ENCODE results near the gene TBX15. TPM values are rescaled to one million over a fixed set of nuclear protein-coding genes. Genes with fewer than 3 reads are reported as not detected.

Gene TBX15
- total and polyA plus RNA-seq, 2 experiments from 2014 or later: 38.7 to 41.7 TPM

DNA sequence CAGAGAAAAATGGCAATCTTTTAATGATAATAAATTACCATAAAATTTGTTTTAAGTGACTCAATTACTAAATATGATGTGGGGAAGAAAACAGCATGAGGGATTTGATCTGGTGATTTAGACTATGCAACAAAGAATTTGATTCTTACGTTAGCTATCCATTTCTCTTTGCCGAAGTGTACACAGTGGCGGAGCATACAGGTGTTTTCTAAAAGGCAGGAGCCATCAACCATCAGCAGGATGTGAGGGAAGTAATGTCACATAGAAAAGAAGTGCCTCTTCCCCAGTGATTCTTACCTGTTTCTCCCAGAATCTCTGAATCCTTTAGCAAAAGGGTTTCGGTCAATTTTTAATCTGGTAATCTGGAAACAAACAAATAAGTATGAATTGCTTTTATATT, 74.3 kb downstream of the TBX15 start:
- WGBS, 2 experiments (ENCODE audit: low coverage in 1 of 2, low lambda C conversion rate in 2 of 2, missing lambda C conversion rate in 2 of 2): 88 to 91% methylated on average over 4 of the region's 4 CpGs
- in situ Hi-C loops (cut with MboI): no loop called here
- Histone ChIP-seq H3F3A (ENCODE audit: insufficient read depth) (no peaks in the 10 kb centered on the region), H3K4me1 (ENCODE audit: insufficient read depth) (no peaks in the 10 kb centered on the region), H3K27me3 (replicated peaks; ENCODE audit: insufficient read depth) (no peaks in the 10 kb centered on the region), H3K9me3 (ENCODE audit: low read depth) (no peaks in the 10 kb centered on the region), H3K4me2 (ENCODE audit: unreplicated experiment) (no peak overlapping the region), H3K4me3 (no peak overlapping the region), H3K36me3 (ENCODE audit: low read depth) (peaks cover 85% of the 10 kb centered on the region), H4K20me1 (ENCODE audit: insufficient read depth) (no peaks in the 10 kb centered on the region), H2AFZ (no peak overlapping the region), H3K79me2 (ENCODE audit: insufficient read depth) (peaks cover 34% of the 10 kb centered on the region), H3K9me2 (ENCODE audit: insufficient read depth) (no peaks in the 10 kb centered on the region), H3K9ac (no peak overlapping the region), H3K27ac (no peak overlapping the region)
- DNase-seq: no peak
- TF ChIP-seq EZH2 (IDR thresholded peaks at IDR 0.05; ENCODE audit: insufficient read depth, poor library complexity, severe bottlenecking): no peak
- TF ChIP-seq EZH2phosphoT487 (IDR thresholded peaks at IDR 0.05; ENCODE audit: insufficient read depth, low read depth): no peak

DNA sequence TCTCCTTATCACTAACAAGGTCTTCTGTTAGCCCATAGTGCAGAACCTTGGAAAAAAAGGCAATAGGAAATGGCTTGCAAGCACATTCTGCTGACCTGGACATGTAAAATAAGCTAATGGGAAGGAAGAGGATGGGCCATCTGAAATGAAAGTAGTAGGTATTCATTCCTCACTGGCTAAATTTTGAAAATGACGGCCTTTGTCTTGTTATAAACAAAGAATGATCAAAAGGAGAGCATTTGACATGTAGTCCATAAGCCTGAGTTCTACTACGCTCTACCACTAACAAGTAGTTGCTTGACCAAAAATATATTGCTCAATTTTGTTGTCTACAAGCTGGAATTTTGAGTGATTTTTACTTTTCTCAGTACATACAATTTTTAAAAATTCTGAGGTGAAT, 75.6 kb downstream of the TBX15 start:
- Histone ChIP-seq H3K27ac (no peak overlapping the region), H3K36me3 (ENCODE audit: low read depth) (peaks cover 83% of the 10 kb centered on the region), H3K4me2 (ENCODE audit: unreplicated experiment) (no peak overlapping the region), H3K27me3 (replicated peaks; ENCODE audit: insufficient read depth) (no peaks in the 10 kb centered on the region), H3K9me2 (ENCODE audit: insufficient read depth) (no peaks in the 10 kb centered on the region), H3K4me3 (no peak overlapping the region), H3K9me3 (ENCODE audit: low read depth) (no peaks in the 10 kb centered on the region), H4K20me1 (ENCODE audit: insufficient read depth) (no peaks in the 10 kb centered on the region), H2AFZ (no peak overlapping the region), H3F3A (ENCODE audit: insufficient read depth) (no peaks in the 10 kb centered on the region), H3K79me2 (ENCODE audit: insufficient read depth) (peaks cover 26% of the 10 kb centered on the region; the same call in 1 of the 2 replicates), H3K4me1 (ENCODE audit: insufficient read depth) (no peaks in the 10 kb centered on the region), H3K9ac (no peak overlapping the region)
- no peak for DNase-seq
- TF ChIP-seq EZH2phosphoT487 (IDR thresholded peaks at IDR 0.05; ENCODE audit: insufficient read depth, low read depth) (no peak), EZH2 (IDR thresholded peaks at IDR 0.05; ENCODE audit: insufficient read depth, poor library complexity, severe bottlenecking) (no peak)
- in situ Hi-C loops (cut with MboI): no loop called here
- WGBS, 2 experiments (ENCODE audit: low coverage in 1 of 2, low lambda C conversion rate in 2 of 2, missing lambda C conversion rate in 2 of 2): 98% methylated on average over 2 of the region's 2 CpGs

DNA sequence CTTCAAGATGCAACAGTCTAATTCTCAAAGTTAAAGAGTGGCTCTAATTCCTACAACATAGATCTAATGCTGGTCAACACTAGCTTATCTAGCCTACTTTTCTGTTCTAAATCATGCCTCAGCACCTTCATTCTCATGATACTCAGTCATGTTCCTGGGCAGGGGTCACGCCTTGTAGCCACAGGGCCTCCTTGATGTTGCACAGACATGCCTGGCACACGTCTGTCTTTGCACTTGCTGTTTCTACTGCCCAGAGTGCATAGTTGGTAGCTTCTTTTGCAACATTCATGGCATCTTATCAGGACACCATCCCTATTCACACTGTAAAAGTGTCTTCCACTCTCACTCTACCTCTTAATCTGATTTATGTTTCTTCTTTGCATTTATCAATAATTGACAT, 76.6 kb downstream of the TBX15 start:
- Histone ChIP-seq H4K20me1 (ENCODE audit: insufficient read depth) (no peaks in the 10 kb centered on the region), H3K4me3 (no peak overlapping the region), H3K9me2 (ENCODE audit: insufficient read depth) (no peaks in the 10 kb centered on the region), H3K9me3 (ENCODE audit: low read depth) (no peaks in the 10 kb centered on the region), H2AFZ (no peak overlapping the region), H3K9ac (no peak overlapping the region), H3K79me2 (ENCODE audit: insufficient read depth) (peaks cover 26% of the 10 kb centered on the region; the same call in 1 of the 2 replicates), H3K4me2 (ENCODE audit: unreplicated experiment) (no peak overlapping the region), H3K27me3 (replicated peaks; ENCODE audit: insufficient read depth) (no peaks in the 10 kb centered on the region), H3K27ac (no peak overlapping the region), H3K4me1 (ENCODE audit: insufficient read depth) (no peaks in the 10 kb centered on the region), H3F3A (ENCODE audit: insufficient read depth) (no peaks in the 10 kb centered on the region), H3K36me3 (ENCODE audit: low read depth) (peaks cover 86% of the 10 kb centered on the region)
- TF ChIP-seq EZH2phosphoT487 (IDR thresholded peaks at IDR 0.05; ENCODE audit: insufficient read depth, low read depth): no peak
- no peak for TF ChIP-seq EZH2 (IDR thresholded peaks at IDR 0.05; ENCODE audit: insufficient read depth, poor library complexity, severe bottlenecking)
- in situ Hi-C loops (cut with MboI): no loop called here
- 72 to 75% methylated on average over 2 of the region's 2 CpGs for WGBS, 2 experiments (ENCODE audit: low coverage in 1 of 2, low lambda C conversion rate in 2 of 2, missing lambda C conversion rate in 2 of 2)
- no peak for DNase-seq

DNA sequence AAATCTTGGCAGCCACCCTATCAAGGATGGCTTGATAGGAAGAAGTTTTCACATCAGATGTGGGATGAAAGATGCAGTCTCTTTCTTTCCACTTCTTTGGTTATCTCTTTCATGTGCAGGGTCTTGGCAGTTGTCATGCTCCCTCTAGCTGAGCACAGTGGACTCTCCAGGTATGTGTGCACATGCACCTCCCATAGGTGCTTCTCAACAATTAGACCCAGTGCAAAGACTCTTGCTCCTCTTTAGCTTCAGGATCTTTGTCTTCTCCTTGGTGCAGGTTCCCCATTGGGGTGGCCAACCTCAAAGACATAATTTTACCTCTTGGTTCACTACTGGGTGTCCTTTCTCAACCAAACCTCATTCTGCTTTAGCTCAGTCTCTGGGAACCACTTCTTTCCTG, 80.7 kb downstream of the TBX15 start:
- no peak for DNase-seq
- peaks cover 14% of the 10 kb centered on the region for H3K4me1 ChIP-seq (ENCODE audit: insufficient read depth)
- no peaks in the 10 kb centered on the region for H4K20me1 ChIP-seq (ENCODE audit: insufficient read depth)
- no peaks in the 10 kb centered on the region; the same call in 1 of the 2 replicates for H3K9me2 ChIP-seq (ENCODE audit: insufficient read depth)
- peaks cover 71% of the 10 kb centered on the region for H3K36me3 ChIP-seq (ENCODE audit: low read depth)
- no peak overlapping the region for H2AFZ ChIP-seq
- no peak overlapping the region for H3K4me3 ChIP-seq
- in situ Hi-C loops (cut with MboI): no loop called here
- H3K9ac ChIP-seq: no peak overlapping the region
- peaks cover 11% of the 10 kb centered on the region; the same call in 1 of the 2 replicates for H3K79me2 ChIP-seq (ENCODE audit: insufficient read depth)
- H3K27ac ChIP-seq: no peak overlapping the region
- H3K9me3 ChIP-seq (ENCODE audit: low read depth): no peaks in the 10 kb centered on the region
- no peaks in the 10 kb centered on the region for H3K27me3 ChIP-seq (replicated peaks; ENCODE audit: insufficient read depth)
- peaks cover 30% of the 10 kb centered on the region for H3F3A ChIP-seq (ENCODE audit: insufficient read depth)
- H3K4me2 ChIP-seq (ENCODE audit: unreplicated experiment): no peak overlapping the region
- no peak for TF ChIP-seq EZH2phosphoT487 (IDR thresholded peaks at IDR 0.05; ENCODE audit: insufficient read depth, low read depth)
- TF ChIP-seq EZH2 (IDR thresholded peaks at IDR 0.05; ENCODE audit: insufficient read depth, poor library complexity, severe bottlenecking): no peak

DNA sequence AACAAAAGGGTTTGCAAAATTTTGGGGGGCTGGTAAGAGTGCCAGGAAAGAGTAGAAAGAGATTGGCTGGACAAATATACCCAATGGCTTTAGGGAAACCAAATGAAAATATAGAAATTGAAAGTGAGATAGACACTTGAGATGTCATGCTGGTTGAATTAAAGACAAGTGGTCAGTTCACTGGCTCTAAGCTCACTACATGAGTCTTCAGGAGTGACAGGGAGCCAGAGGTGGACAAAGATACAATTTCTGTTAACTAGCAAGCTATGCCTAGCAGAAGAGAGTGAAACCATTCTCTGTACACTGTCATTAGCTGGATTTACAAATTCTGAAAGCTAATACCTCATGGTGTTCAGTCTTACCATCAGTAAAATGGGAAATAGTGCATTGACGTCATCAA, 82.5 kb downstream of the TBX15 start:
- Histone ChIP-seq H3K4me1 (ENCODE audit: insufficient read depth) (peaks cover 20% of the 10 kb centered on the region), H3K9ac (no peak overlapping the region)
- in situ Hi-C loops (cut with MboI): no loop called here

More for the DNA sequence above, 82.5 kb downstream of the TBX15 start:
- 59 to 62% methylated on average over 1 of the region's 1 CpG for WGBS, 2 experiments (ENCODE audit: low coverage in 1 of 2, low lambda C conversion rate in 2 of 2, missing lambda C conversion rate in 2 of 2)
- no peak overlapping the region for H2AFZ ChIP-seq
- H4K20me1 ChIP-seq (ENCODE audit: insufficient read depth): no peaks in the 10 kb centered on the region
- H3K4me3 ChIP-seq: no peak overlapping the region
- TF ChIP-seq EZH2phosphoT487 (IDR thresholded peaks at IDR 0.05; ENCODE audit: insufficient read depth, low read depth) (no peak), EZH2 (IDR thresholded peaks at IDR 0.05; ENCODE audit: insufficient read depth, poor library complexity, severe bottlenecking) (no peak)
- H3K36me3 ChIP-seq (ENCODE audit: low read depth): peaks cover 58% of the 10 kb centered on the region
- H3K27ac ChIP-seq: no peak overlapping the region
- peaks cover 11% of the 10 kb centered on the region; the same call in 1 of the 2 replicates for H3K79me2 ChIP-seq (ENCODE audit: insufficient read depth)
- H3K4me2 ChIP-seq (ENCODE audit: unreplicated experiment): no peak overlapping the region
- H3K9me3 ChIP-seq (ENCODE audit: low read depth): no peaks in the 10 kb centered on the region
- no peaks in the 10 kb centered on the region for H3K27me3 ChIP-seq (replicated peaks; ENCODE audit: insufficient read depth)
- H3F3A ChIP-seq (ENCODE audit: insufficient read depth): peaks cover 41% of the 10 kb centered on the region
- DNase-seq: no peak
- H3K9me2 ChIP-seq (ENCODE audit: insufficient read depth): no peaks in the 10 kb centered on the region; the same call in 1 of the 2 replicates

All from GM23248 (cell line).